Neural progenitor cell (in vitro differentiated cells): ENCODE data around the gene GPX5. TPM values are rescaled to one million over a fixed set of nuclear protein-coding genes. Genes with fewer than 3 reads are reported as not detected.

ENCODE experiments used
- DNase-seq: peaks from one replicate; pipeline ENCODE4 v3.0.0-alpha.2; 2016; ENCODE audit warnings: low spot score
- H2AFZ ChIP-seq: fragments of 200-600 bp; sonication (generic); replicated peaks from 2 replicates; pipeline ENCODE4 v1.6.1; 2016; ENCODE audit warnings: antibody characterized with exemption
- H3F3A ChIP-seq: fragments of 200-600 bp; sonication (generic); 2 replicates; pipeline ENCODE4 v1.6.1; 2016; ENCODE audit warnings: antibody characterized with exemption, low read depth
- H3K27ac ChIP-seq: fragments of 200-600 bp; sonication (generic); 2 replicates; pipeline ENCODE4 v1.5.1; 2016; ENCODE audit warnings: mild to moderate bottlenecking
- H3K27me3 ChIP-seq: fragments of 200-600 bp; sonication (generic); 2 replicates; pipeline ENCODE4 v1.6.1; 2016; ENCODE audit warnings: mild to moderate bottlenecking, moderate library complexity
- H3K36me3 ChIP-seq: fragments of 200-600 bp; sonication (generic); 2 replicates; pipeline ENCODE4 v1.5.1; 2016
- H3K4me1 ChIP-seq: fragments of 200-600 bp; sonication (generic); 2 replicates; pipeline ENCODE4 v1.6.1; 2016; ENCODE audit warnings: mixed run types
- H3K4me2 ChIP-seq: fragments of 200-600 bp; sonication (generic); 2 replicates; pipeline ENCODE4 v1.6.1; 2016
- H3K4me3 ChIP-seq: fragments of 200-600 bp; sonication (generic); 2 replicates; pipeline ENCODE4 v1.5.1; 2016
- H3K79me2 ChIP-seq: fragments of 200-600 bp; sonication (generic); 2 replicates; pipeline ENCODE4 v1.6.1; 2016; ENCODE audit warnings: low read depth
- H3K9ac ChIP-seq: fragments of 200-600 bp; sonication (generic); 2 replicates; pipeline ENCODE4 v1.6.1; 2016
- H3K9me3 ChIP-seq: fragments of 200-600 bp; sonication (generic); 2 replicates; pipeline ENCODE4 v1.5.1; 2016; ENCODE audit warnings: low read depth
- H4K20me1 ChIP-seq: fragments of 200-600 bp; sonication (generic); 2 replicates; pipeline ENCODE4 v1.6.1; 2016; ENCODE audit warnings: low read depth
- H3K27ac Mint-ChIP-seq: 3 replicates; pipeline ENCODE4 v1.8.0; 2021; ENCODE audit warnings: mixed read lengths
- H3K27me3 Mint-ChIP-seq: 2 replicates; pipeline ENCODE4 v1.8.0; 2022; ENCODE audit warnings: low read depth, mild to moderate bottlenecking, inconsistent platforms, moderate library complexity, mixed read lengths; ENCODE audit not compliant: insufficient read depth
- H3K36me3 Mint-ChIP-seq: 3 replicates; pipeline ENCODE4 v1.8.0; 2021; ENCODE audit warnings: mixed read lengths
- H3K4me1 Mint-ChIP-seq: 3 replicates; pipeline ENCODE4 v1.8.0; 2021; ENCODE audit warnings: mixed read lengths
- H3K4me3 Mint-ChIP-seq: 3 replicates; pipeline ENCODE4 v1.8.0; 2021; ENCODE audit warnings: mild to moderate bottlenecking, moderate library complexity, mixed read lengths
- H3K9me3 Mint-ChIP-seq: 3 replicates; pipeline ENCODE4 v1.8.0; 2020; ENCODE audit warnings: mixed read lengths
- EZH2 ChIP-seq: fragments of 200-600 bp; sonication (generic); IDR thresholded peaks from 2 replicates; pipeline ENCODE4 v1.6.1; 2017; ENCODE audit warnings: antibody characterized with exemption, mild to moderate bottlenecking, moderate library complexity
- EZH2phosphoT487 ChIP-seq: fragments of 200-600 bp; sonication (generic); IDR thresholded peaks from 2 replicates; pipeline ENCODE4 v1.6.1; 2017; ENCODE audit warnings: antibody characterized with exemption
- total RNA-seq: library from RNA; depleted of rRNA; stranded (reverse); fragments of >200 nt; gene quantifications from 2 replicates; pipeline ENCODE4 v1.2.3, GENCODE V29; 2015; ENCODE audit warnings: low replicate concordance
- TF ChIP-seq, protein P1 (sequence below): fragments of 200-600 bp; sonication (generic); IDR thresholded peaks from 2 replicates; pipeline ENCODE4 v1.5.1; 2017; ENCODE audit warnings: antibody characterized with exemption, mild to moderate bottlenecking

GPX5 gene
- total RNA-seq, 1 donor from 2014 or later: not detected

DNA sequence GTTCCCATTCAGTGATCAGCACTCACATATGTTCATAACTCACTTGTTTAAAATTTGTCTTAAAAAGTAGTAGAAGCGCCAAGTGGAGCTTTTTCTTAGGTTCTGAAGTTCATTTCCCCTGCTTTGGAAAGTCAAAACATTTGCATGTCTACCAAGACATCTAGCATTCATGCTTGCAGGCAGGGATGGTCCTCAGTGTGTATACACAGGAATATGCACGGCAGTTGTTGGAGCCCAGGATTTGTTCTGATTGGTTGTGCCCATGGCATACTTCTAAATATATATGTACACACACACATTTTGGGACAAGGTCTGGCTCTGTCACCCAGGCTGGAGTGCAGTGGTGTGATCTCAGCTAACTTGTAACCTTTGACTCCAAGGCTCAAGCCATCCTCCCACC lies 7.7 kb upstream of the GPX5 start:
- Mint-ChIP-seq H3K4me1 (peaks cover 9% of the 10 kb centered on the region), H3K27me3 (peaks cover 6% of the 10 kb centered on the region), H3K4me3 (no peak overlapping the region), H3K9me3 (no peaks in the 10 kb centered on the region), H3K27ac (no peak overlapping the region), H3K36me3 (no peaks in the 10 kb centered on the region)
- peaks cover 4% of the 10 kb centered on the region for H3F3A ChIP-seq
- TF ChIP-seq, protein P1, sequence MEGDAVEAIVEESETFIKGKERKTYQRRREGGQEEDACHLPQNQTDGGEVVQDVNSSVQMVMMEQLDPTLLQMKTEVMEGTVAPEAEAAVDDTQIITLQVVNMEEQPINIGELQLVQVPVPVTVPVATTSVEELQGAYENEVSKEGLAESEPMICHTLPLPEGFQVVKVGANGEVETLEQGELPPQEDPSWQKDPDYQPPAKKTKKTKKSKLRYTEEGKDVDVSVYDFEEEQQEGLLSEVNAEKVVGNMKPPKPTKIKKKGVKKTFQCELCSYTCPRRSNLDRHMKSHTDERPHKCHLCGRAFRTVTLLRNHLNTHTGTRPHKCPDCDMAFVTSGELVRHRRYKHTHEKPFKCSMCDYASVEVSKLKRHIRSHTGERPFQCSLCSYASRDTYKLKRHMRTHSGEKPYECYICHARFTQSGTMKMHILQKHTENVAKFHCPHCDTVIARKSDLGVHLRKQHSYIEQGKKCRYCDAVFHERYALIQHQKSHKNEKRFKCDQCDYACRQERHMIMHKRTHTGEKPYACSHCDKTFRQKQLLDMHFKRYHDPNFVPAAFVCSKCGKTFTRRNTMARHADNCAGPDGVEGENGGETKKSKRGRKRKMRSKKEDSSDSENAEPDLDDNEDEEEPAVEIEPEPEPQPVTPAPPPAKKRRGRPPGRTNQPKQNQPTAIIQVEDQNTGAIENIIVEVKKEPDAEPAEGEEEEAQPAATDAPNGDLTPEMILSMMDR: no peak
- no peak for TF ChIP-seq EZH2phosphoT487
- TF ChIP-seq EZH2: no peak
- no peak overlapping the region for H3K9ac ChIP-seq
- H3K79me2 ChIP-seq: no peaks in the 10 kb centered on the region
- no peaks in the 10 kb centered on the region for H3K36me3 ChIP-seq
- no peak overlapping the region for H3K4me2 ChIP-seq
- H3K4me1 ChIP-seq: peaks cover 8% of the 10 kb centered on the region
- H3K4me3 ChIP-seq: no peak overlapping the region
- H3K9me3 ChIP-seq: no peaks in the 10 kb centered on the region
- peaks cover 10% of the 10 kb centered on the region for H3K27me3 ChIP-seq
- H3K27ac ChIP-seq: no peak overlapping the region
- no peak overlapping the region for H2AFZ ChIP-seq
- H4K20me1 ChIP-seq: no peaks in the 10 kb centered on the region
- DNase-seq: no peak

DNA sequence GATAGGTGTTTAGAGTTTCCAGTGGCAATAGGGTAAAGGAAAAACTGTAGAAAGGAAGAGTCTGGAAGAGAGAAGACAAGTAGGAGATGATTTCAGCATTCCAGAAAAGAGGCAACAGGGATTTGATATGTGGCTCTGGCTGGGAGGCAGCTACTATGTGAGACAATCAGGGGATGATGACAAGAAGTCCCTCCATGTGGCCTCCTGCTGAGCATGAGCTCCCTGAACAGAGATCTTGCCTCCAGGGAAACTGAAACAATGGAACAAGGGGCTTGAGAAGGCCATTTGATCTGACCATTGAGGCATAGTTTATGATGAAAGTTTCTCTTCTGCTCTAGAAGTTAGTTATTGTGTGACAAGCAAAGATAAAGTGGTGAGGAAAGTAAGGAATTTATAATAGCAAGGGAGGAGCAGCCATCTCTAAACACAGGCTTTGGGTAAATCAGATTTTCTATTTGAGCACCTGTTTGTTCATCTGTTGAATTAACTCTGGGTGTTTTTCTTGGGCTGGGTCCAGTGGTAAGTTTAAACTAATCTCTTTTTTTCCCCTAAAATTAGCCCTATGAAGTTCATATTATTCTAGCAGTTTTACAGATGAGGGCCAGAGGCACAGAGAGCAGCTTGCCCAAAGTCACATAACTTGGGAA lies 3.0 kb upstream of the GPX5 start:
- peaks cover 2% of the 10 kb centered on the region for H3K27me3 ChIP-seq
- H2AFZ ChIP-seq: peak overlapping the region; percentile 85
- no peaks in the 10 kb centered on the region for H3K9me3 Mint-ChIP-seq
- peaks cover 2% of the 10 kb centered on the region for H3K27me3 Mint-ChIP-seq
- peaks cover 19% of the 10 kb centered on the region for H3K4me1 ChIP-seq
- H3K79me2 ChIP-seq: no peaks in the 10 kb centered on the region
- no peak overlapping the region for H3K27ac ChIP-seq
- no peaks in the 10 kb centered on the region for H3K36me3 ChIP-seq
- H3K36me3 Mint-ChIP-seq: no peaks in the 10 kb centered on the region
- no peaks in the 10 kb centered on the region for H3K9me3 ChIP-seq
- peak; percentile 59 for DNase-seq
- peaks cover 16% of the 10 kb centered on the region for H3K4me1 Mint-ChIP-seq
- H4K20me1 ChIP-seq: no peaks in the 10 kb centered on the region
- no peak overlapping the region for H3K9ac ChIP-seq
- H3K4me2 ChIP-seq: peak overlapping the region; percentile 33
- H3F3A ChIP-seq: peaks cover 4% of the 10 kb centered on the region
- H3K27ac Mint-ChIP-seq: peak overlapping the region; percentile 9
- no peak overlapping the region for H3K4me3 Mint-ChIP-seq
- TF ChIP-seq, protein P1: no peak
- no peak for TF ChIP-seq EZH2
- TF ChIP-seq EZH2phosphoT487: no peak
- H3K4me3 ChIP-seq: no peak overlapping the region

DNA sequence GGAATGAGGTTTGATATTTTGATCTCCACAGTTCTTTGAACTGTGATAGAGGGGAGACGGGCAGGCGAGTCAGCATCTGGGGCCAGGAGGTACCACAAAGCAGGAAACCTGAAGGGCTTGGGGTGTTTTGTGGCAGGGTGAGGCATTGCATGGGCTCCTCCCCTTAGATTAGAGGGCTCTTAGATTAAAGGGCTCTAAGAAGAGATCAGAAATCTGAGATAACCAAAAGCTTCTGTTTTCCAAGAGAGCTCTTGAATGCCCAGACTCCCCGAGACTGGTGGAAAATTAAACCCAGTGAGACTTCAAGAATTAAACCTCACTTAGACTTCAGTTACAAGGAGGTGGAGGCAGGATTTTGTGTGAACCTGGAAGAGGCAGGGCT lies 2.4 kb upstream of the GPX5 start:
- H3F3A ChIP-seq: peaks cover 4% of the 10 kb centered on the region
- peaks cover 16% of the 10 kb centered on the region for H3K4me1 Mint-ChIP-seq
- no peak overlapping the region for H3K4me3 ChIP-seq
- H3K9me3 ChIP-seq: no peaks in the 10 kb centered on the region
- H3K9me3 Mint-ChIP-seq: no peaks in the 10 kb centered on the region
- no peaks in the 10 kb centered on the region for H3K27me3 ChIP-seq
- peak; percentile 32 for DNase-seq
- H3K4me2 ChIP-seq: peak overlapping the region; percentile 33
- H3K4me1 ChIP-seq: peaks cover 19% of the 10 kb centered on the region
- H3K27me3 Mint-ChIP-seq: peaks cover 2% of the 10 kb centered on the region
- H3K36me3 Mint-ChIP-seq: no peaks in the 10 kb centered on the region
- H4K20me1 ChIP-seq: no peaks in the 10 kb centered on the region
- no peak overlapping the region for H3K9ac ChIP-seq
- no peaks in the 10 kb centered on the region for H3K79me2 ChIP-seq
- no peak overlapping the region for H3K4me3 Mint-ChIP-seq
- H3K27ac Mint-ChIP-seq: no peak overlapping the region
- H3K27ac ChIP-seq: no peak overlapping the region
- H2AFZ ChIP-seq: peak overlapping the region; percentile 85
- no peaks in the 10 kb centered on the region for H3K36me3 ChIP-seq
- TF ChIP-seq, protein P1: no peak
- TF ChIP-seq EZH2phosphoT487: no peak
- TF ChIP-seq EZH2: no peak
